ENCODE results near the gene TTC29.
"Not testable (repeated sequence)": the region's sequence is repeated elsewhere in the genome, so short reads cannot be mapped to it uniquely, and the experiment has no call there.

The TTC29 gene

GRCh38 chr4:146852360-146852759, 93.3 kb downstream of the TTC29 start:
- DNase-seq: no peak

DNA sequence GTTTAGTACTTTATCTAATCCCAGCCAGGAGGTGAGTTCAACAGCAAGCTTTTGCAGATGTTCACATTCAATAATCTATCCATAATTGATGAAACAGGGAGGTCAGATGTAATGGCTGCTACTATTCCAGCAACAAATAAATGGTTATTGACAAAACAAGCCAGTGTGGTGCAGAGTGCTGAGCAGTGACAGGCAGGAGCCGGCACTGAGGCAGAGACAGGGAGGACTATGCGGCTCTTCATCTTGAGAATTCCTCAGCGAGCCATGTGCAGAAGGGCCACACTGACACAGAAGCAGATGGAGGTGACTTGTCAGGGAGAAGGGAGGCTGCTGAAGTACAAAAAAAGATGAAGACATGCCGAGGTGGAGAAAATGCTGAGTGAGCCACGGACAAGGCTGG, 98.3 kb downstream of the TTC29 start:
- DNase-seq: no peak

- no peak for DNase-seq
Observed at GRCh38 chr4:146846882-146847281, 98.8 kb downstream of the TTC29 start.

- no peak for DNase-seq
Observed at GRCh38 chr4:146844761-146845160, 100.9 kb downstream of the TTC29 start.

DNA sequence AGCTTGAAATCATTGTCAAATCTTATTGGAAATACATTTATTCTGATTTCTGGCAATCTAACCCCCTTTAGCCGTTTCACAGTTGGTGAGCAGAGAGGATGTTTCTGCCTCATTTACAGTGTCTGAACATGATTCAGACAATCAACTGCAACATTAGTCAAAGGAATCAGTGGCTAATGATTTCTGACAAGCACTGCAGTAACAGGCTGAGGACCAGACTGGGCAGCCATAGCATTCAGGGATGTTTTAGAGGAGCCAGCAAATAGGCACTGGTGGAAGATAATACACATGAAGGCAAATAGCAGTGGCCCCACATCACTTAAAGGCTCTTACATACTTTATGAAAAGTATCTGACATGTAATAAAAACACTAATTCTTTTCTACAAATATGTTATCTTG, 102.8 kb downstream of the TTC29 start:
- no peak for DNase-seq

GRCh38 chr4:146840731-146841130, 104.9 kb downstream of the TTC29 start:
- DNase-seq: no peak

DNA sequence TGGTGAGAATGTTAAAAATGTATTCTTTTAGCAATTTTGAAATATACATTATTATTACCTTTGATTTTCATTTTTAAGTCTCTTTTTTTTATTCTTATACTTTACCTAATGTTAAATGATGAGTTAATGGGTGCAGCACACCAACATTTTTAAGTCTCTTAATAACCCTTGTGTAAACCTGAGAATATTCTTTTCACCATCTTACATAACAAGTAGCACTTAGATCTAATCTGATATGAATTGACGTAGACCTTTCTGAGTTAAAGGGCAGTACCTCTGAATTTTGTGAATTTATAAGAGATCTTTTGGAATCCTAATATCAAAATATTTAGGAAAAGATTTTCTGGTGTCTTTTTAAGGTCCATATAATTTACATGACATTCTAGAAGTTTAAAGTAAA, 110.6 kb downstream of the TTC29 start:
- no peak for DNase-seq

GRCh38 chr4:146834263-146835034, 111.2 kb downstream of the TTC29 start:
- no peak for DNase-seq

- no peak for DNase-seq
Observed at GRCh38 chr4:146833530-146833929, 112.1 kb downstream of the TTC29 start.

GRCh38 chr4:146822980-146823379, 122.7 kb downstream of the TTC29 start:
- not testable (repeated sequence) for DNase-seq

- no peak for DNase-seq
Observed at GRCh38 chr4:146814750-146815149, 130.9 kb downstream of the TTC29 start.

- no peak for DNase-seq
Observed at GRCh38 chr4:146795711-146796110, 150.0 kb downstream of the TTC29 start.

GRCh38 chr4:146793727-146794126, 151.9 kb downstream of the TTC29 start:
- DNase-seq: no peak

DNA sequence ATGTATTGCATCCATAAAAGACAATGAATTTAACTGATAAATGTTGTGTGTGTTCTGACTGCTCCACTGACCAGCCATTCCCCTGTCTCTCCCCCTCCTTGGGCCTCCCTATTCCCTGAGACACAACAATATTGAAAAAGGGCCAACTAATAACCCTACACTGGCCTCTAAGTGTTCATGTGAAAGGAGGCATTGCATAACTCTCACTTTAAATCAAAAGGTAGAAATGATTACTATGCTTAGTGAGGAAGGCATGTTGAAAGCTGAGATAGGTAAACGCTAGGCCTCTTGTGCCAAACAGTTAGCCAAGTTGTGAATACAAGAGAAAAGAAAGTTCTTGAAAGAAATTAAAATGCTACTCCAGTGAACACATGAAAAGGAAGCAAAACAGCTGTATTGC, 154.2 kb downstream of the TTC29 start:
- DNase-seq: no peak

DNA sequence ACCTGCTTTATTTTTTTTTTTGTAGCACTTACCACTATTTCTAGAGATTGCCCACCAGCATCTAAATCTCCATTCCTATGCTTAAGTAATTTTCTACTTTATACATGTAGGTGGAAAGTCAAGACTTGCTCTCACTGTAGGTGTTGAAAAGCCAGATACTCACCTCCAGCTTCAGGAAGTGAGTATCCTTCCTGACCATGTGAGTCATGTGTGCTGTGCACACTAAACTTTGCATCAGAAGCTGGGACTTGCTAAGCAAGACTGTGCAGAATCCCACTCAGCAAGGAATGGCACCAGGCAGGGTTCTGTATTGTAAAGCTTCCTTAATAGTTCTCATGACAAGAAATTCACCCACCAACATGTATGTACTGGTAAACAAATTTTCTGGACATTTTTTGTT, 155.1 kb downstream of the TTC29 start:
- no peak for DNase-seq

- no peak for DNase-seq
Observed at GRCh38 chr4:146787731-146788130, 157.9 kb downstream of the TTC29 start.

DNA sequence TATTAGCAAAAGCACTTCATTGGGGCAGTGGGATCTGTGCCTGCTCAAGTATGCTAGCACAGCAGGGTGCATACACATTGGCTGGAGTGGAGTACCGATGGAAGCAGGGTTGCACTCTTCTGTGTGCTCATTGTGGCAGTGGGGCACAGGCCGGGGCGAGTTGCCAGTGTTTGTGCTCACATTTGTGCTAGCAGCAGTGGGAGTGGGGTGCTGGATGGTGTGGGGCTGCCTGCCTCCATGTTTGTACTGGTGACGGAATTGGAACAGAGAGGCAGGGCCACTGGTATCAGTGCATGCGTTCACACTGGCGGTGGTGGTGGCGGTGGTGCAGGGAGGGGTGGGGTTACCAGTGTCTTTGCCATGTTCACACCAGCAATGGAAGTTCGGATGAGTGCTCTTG, 169.0 kb downstream of the TTC29 start:
- no peak for DNase-seq

DNA sequence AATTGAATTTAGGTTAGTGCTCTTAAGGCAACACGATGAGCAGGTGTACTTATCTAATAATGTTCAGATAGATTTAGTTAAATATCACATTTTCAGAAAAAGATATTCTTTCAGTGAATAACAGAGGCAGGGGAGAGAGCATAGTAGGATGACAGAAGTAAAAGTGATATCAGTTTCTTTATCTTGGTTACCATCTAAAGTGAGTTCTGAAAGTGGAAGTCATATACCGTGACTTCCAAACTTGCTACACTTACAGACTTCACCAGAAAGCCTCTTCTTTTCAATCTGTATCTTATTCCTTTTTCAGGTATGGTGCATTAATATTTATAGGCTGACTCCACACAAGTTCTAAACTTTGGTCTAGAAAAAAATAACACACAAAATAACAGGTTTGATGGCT, 182.1 kb downstream of the TTC29 start:
- DNase-seq: peak; percentile 8

GRCh38 chr4:146762016-146762415, 183.6 kb downstream of the TTC29 start:
- no peak for DNase-seq

- no peak for DNase-seq
Observed at GRCh38 chr4:146742416-146742815, 203.2 kb downstream of the TTC29 start.

- no peak for DNase-seq
Observed at GRCh38 chr4:146739182-146739581, 206.5 kb downstream of the TTC29 start.

GRCh38 chr4:146723519-146723918, 222.1 kb downstream of the TTC29 start:
- not testable (repeated sequence) for DNase-seq

DNA sequence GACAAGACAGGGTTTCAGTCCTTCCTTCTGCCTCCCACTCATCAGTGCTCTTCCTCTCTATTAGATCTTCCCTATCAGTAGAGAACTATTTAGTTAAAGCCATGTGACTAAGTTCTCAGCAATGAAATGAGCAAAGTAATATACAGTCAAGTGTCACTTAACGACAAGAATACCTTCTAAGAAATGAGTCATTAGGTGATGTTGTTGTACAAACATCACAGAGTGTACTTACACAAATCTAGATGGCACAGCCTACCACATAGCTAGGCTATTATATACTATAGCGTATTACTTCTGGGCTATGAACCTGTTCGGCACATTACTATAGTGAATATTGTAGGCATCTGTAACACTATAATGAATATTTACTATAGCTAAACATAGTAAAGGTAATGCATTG, 235.7 kb downstream of the TTC29 start:
- no peak for DNase-seq

DNA sequence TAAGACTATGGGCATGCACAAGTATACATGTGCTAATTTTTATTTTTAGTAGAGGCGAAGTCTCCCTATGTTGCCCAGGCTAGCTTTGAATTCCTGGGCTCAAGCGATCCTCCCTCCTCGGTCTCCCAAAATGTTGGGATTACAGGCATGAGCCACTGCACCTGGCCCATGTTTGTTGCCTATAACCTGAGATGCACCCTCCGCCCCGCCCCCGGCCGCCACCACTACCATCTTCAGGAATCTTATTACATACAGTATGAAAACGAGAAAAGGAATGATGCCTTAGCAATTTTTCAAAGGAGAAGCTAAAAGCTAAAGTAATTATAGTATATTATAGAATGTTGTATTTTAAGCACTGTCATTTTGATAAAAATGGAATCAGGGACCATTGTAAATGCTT, 245.8 kb downstream of the TTC29 start:
- DNase-seq: no peak

DNA sequence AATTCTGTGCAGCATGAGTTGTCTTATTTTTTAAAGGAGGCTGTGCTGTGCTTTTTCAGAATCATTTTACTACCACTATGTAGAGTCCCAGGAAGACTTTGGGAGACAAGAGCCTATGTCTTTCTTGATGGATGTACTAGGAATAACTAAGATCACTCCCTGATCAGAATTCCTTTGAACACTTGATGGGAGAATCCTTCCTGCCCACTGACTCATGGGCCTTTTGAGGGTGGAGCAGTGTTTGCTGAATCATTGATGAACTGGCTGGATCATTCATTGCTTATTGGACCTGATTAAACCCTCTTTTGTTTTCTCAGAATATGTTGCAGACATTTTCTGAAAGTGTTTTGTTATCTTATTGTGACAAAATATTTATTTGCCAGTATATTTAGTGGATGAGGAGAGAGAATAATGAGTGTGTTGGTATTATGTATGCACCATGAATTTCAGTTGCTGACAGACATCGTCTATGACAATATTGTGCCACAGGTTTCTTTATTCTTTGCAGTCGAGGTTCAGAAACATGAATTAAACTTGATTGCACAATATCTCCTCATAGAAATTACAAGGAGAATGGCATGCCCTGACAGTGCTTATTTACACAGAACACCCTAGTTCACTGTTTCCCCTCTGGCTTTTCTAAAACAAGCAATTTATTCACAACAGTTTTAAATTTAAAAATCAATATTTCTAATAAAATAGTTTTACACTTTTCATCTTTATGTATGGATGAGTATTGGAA, 270.7 kb downstream of the TTC29 start:
- DNase-seq: no peak

Data from MV-4-11 (cell line).